Esophagus muscularis mucosa (tissue), 4 donors: ENCODE data around the gene TMEM218. TPM values are rescaled to one million over a fixed set of nuclear protein-coding genes. Genes with fewer than 3 reads are reported as not detected.

Source experiments
- DNase-seq: peaks from one replicate; pipeline ENCODE4 v3.0.0-alpha.2; 2017; ENCODE audit errors: extremely low spot score
- H3K27ac ChIP-seq, 4 donors: fragments of 200-600 bp; sonication (generic); replicated peaks in 1 of 4; 1 replicate in 3 of 4; 2 replicates in 1 of 4; pipeline ENCODE4 v1.5.1; 2016 to 2019; ENCODE audit warnings: mild to moderate bottlenecking in 1 of 4
- H3K27me3 ChIP-seq, 4 donors: fragments of 200-600 bp; sonication (generic); one replicate each; pipeline versions ENCODE4 v1.5.1 to v1.6.0; 2016 to 2019
- H3K36me3 ChIP-seq, 4 donors: fragments of 200-600 bp; sonication (generic); one replicate each; pipeline ENCODE4 v1.5.1; 2016 to 2019
- H3K4me1 ChIP-seq, 4 donors: fragments of 200-600 bp; sonication (generic); one replicate each; pipeline ENCODE4 v1.5.1; 2016 to 2019
- H3K4me3 ChIP-seq, 4 donors: fragments of 200-600 bp; sonication (generic); 1 replicate in 2 of 4; 2 replicates in 2 of 4; pipeline ENCODE4 v1.5.1; 2016 to 2019; ENCODE audit warnings: mild to moderate bottlenecking in 4 of 4, moderate library complexity in 1 of 4
- H3K9me3 ChIP-seq, 4 donors: fragments of 200-600 bp; sonication (generic); 1 replicate in 3 of 4; 2 replicates in 1 of 4; pipeline ENCODE4 v1.5.1; 2016 to 2019
- CTCF ChIP-seq, 3 experiments: fragments of 200-600 bp in 2 of 3; fragments of 450-650 bp in 1 of 3; sonication (generic) in 2 of 3; IDR thresholded peaks; one replicate each; pipeline ENCODE4 v1.5.1; 2017 to 2019; ENCODE audit warnings: antibody characterized with exemption in 3 of 3, mild to moderate bottlenecking in 2 of 3, moderate library complexity in 1 of 3
- EP300 ChIP-seq: sonication (generic); formaldehyde crosslinking; IDR thresholded peaks from one replicate; pipeline ENCODE4 v1.6.1; 2017; ENCODE audit warnings: antibody characterized with exemption
- POLR2A ChIP-seq: fragments of 450-650 bp; IDR thresholded peaks from one replicate; pipeline ENCODE4 v1.6.1; 2017; ENCODE audit warnings: antibody characterized with exemption, moderate library complexity, mild to moderate bottlenecking, low read depth
- POLR2AphosphoS5 ChIP-seq, 2 donors: sonication (generic); formaldehyde crosslinking; IDR thresholded peaks; one replicate each; pipeline ENCODE4 v1.6.1; 2017; ENCODE audit warnings: antibody characterized with exemption in 2 of 2
- WGBS: methylation state at CpG from one replicate; pipeline ENCODE4 v1.1.5; 2018; 5-methylcytosine and 5-hydroxymethylcytosine counted together
- intact Hi-C: fragments of 100-400 bp; cut with DNase I; formaldehyde crosslinking; loops from one replicate; pipeline ENCODE4 v1.15.1; 2023
- total RNA-seq, 4 donors: library from RNA; depleted of rRNA; stranded (reverse); fragments of >200 nt; gene quantifications; one replicate each; pipeline versions ENCODE4 v1.1.0 to v1.2.1, GENCODE V29; 2016

TMEM218 gene
- total RNA-seq, 4 donors from 2014 or later, result 13.1 to 20.4 (median 15.5) TPM

DNA sequence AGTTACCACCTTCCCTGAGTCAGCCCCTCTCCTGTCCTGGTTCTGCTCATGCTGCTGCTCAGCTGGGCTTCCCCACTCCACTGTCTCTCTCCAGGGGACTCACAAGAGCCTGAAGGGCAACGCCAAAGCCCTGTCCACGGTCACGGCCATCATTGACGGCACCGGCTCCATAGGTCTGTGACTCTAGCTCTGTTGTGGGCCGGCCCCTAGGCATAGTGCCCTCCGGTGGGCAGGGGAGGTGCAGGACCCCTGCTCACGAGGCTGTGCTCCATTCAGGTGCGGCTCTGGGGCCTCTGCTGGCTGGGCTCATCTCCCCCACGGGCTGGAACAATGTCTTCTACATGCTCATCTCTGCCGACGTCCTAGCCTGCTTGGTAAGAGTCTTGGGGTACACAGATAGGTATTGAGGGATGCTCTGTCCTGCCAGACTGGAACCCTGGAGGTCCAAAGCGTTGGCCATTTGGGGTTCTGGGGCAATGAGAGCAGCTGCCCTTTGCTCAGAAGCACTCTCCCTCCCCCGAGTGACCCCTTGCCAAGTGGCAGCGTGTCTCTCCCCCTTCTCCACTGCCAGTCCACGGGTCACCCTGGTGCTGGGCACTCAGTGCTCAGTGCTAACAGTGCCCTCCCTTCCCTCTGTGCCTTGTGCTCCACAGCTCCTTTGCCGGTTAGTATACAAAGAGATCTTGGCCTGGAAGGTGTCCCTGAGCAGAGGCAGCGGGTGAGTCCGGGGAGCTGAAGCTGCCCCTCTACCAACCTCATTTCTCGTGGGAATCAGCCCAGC is 25.9 kb downstream of the TMEM218 start:
- Histone ChIP-seq H3K4me3 (no peak overlapping the region), H3K36me3 (no peaks in the 10 kb centered on the region), H3K27me3 (peaks cover 0 to 50% (median 0%) of the 10 kb centered on the region in 4 donors), H3K27ac (no peak overlapping the region), H3K9me3 (no peaks in the 10 kb centered on the region), H3K4me1 (no peaks in the 10 kb centered on the region)
- intact Hi-C loops, result no loop called here
- no peak for DNase-seq
- WGBS, result 91% methylated on average over 7 of the region's 20 CpGs
- no peak for TF ChIP-seq EP300
- no peak for TF ChIP-seq POLR2AphosphoS5 (IDR thresholded peaks at IDR 0.05)
- no peak for TF ChIP-seq POLR2A
- no peak for TF ChIP-seq CTCF (IDR thresholded peaks at IDR 0.05)

GRCh38 chr11:125084761-125085231 is 26.6 kb downstream of the TMEM218 start:
- intact Hi-C loops, result no loop called here
- Histone ChIP-seq H3K27me3 (peaks cover 0 to 55% (median 0%) of the 10 kb centered on the region in 4 donors), H3K27ac (no peak overlapping the region), H3K36me3 (no peaks in the 10 kb centered on the region), H3K9me3 (no peaks in the 10 kb centered on the region), H3K4me1 (no peaks in the 10 kb centered on the region), H3K4me3 (no peak overlapping the region)
- TF ChIP-seq POLR2AphosphoS5 (IDR thresholded peaks at IDR 0.05) (no peak), POLR2A (no peak), CTCF (IDR thresholded peaks at IDR 0.05) (no peak), EP300 (no peak)
- no peak for DNase-seq
- WGBS, result 88% methylated on average over 6 of the region's 8 CpGs

- 92% methylated on average over 10 of the region's 11 CpGs for whole genome bisulfite sequencing
- Histone ChIP-seq H3K9me3 (no peaks in the 10 kb centered on the region), H3K4me1 (no peaks in the 10 kb centered on the region), H3K36me3 (no peaks in the 10 kb centered on the region), H3K4me3 (no peak overlapping the region), H3K27me3 (peaks cover 0 to 55% (median 0%) of the 10 kb centered on the region in 4 donors), H3K27ac (no peak overlapping the region)
- no peak for DNase-seq
- intact Hi-C loops, result no loop called here
- TF ChIP-seq CTCF (IDR thresholded peaks at IDR 0.05), result no peak
- no peak for TF ChIP-seq EP300
- TF ChIP-seq POLR2AphosphoS5 (IDR thresholded peaks at IDR 0.05), result no peak
- TF ChIP-seq POLR2A, result no peak
Observed at GRCh38 chr11:125084057-125084416, 27.4 kb downstream of the TMEM218 start.

GRCh38 chr11:125083312-125084056 is 27.9 kb downstream of the TMEM218 start:
- H3K27me3 ChIP-seq, result peaks cover 0 to 55% (median 0%) of the 10 kb centered on the region in 4 donors
- DNase-seq, result no peak
- no peaks in the 10 kb centered on the region for H3K36me3 ChIP-seq
- WGBS, result 72% methylated on average over 11 of the region's 11 CpGs
- TF ChIP-seq POLR2AphosphoS5 (IDR thresholded peaks at IDR 0.05), result no peak
- TF ChIP-seq POLR2A, result no peak
- TF ChIP-seq CTCF (IDR thresholded peaks at IDR 0.05), result no peak
- no peak for TF ChIP-seq EP300
- no peak overlapping the region for H3K4me3 ChIP-seq
- H3K27ac ChIP-seq, result no peak overlapping the region
- H3K4me1 ChIP-seq, result no peaks in the 10 kb centered on the region
- H3K9me3 ChIP-seq, result no peaks in the 10 kb centered on the region
- intact Hi-C loops, result no loop called here
